ENCODE data around the gene MAPT.
A peak's percentile ranks its signal among the peaks of the same experiment; 100 is the strongest.
"Not testable (repeated sequence)": the region's sequence is repeated elsewhere in the genome, so short reads cannot be mapped to it uniquely, and the experiment has no call there.

The MAPT gene

GRCh38 chr17:46012506-46013079 is 118.2 kb downstream of the MAPT start:
- Mint-ChIP-seq H3K27ac (ENCODE audit: low read depth) (peak overlapping the region; percentile 32), H3K27me3 (no peaks in the 10 kb centered on the region), H3K36me3 (ENCODE audit: insufficient read depth) (no peaks in the 10 kb centered on the region), H3K9me3 (no peaks in the 10 kb centered on the region), H3K4me1 (no peaks in the 10 kb centered on the region), H3K4me3 (no peak overlapping the region)
- no peak for ATAC-seq (replicated peaks; ENCODE audit: extremely low read depth, poor library complexity, severe bottlenecking)
- DNase-seq (ENCODE audit: low spot score in 2 of 2): no peak

GRCh38 chr17:46013127-46013501 is 118.8 kb downstream of the MAPT start:
- no peak for DNase-seq (ENCODE audit: low spot score in 2 of 2)
- no peaks in the 10 kb centered on the region for H3K36me3 Mint-ChIP-seq (ENCODE audit: insufficient read depth)
- H3K27me3 Mint-ChIP-seq: no peaks in the 10 kb centered on the region
- H3K4me1 Mint-ChIP-seq: peaks cover under 1% of the 10 kb centered on the region
- H3K4me3 Mint-ChIP-seq: no peak overlapping the region
- no peaks in the 10 kb centered on the region for H3K9me3 Mint-ChIP-seq
- no peak for ATAC-seq (replicated peaks; ENCODE audit: extremely low read depth, poor library complexity, severe bottlenecking)
- H3K27ac Mint-ChIP-seq (ENCODE audit: low read depth): peak overlapping the region; percentile 32

GRCh38 chr17:46013502-46014165 is 119.3 kb downstream of the MAPT start:
- DNase-seq (ENCODE audit: low spot score in 2 of 2) (no peak), ATAC-seq (replicated peaks; ENCODE audit: extremely low read depth, poor library complexity, severe bottlenecking) (no peak)
- H3K4me1 Mint-ChIP-seq: peaks cover 6% of the 10 kb centered on the region
- H3K27me3 Mint-ChIP-seq: no peaks in the 10 kb centered on the region
- no peak overlapping the region for H3K4me3 Mint-ChIP-seq
- H3K9me3 Mint-ChIP-seq: no peaks in the 10 kb centered on the region
- no peak overlapping the region for H3K27ac Mint-ChIP-seq (ENCODE audit: low read depth)
- H3K36me3 Mint-ChIP-seq (ENCODE audit: insufficient read depth): no peaks in the 10 kb centered on the region

- DNase-seq (ENCODE audit: low spot score in 2 of 2); H3K36me3 Mint-ChIP-seq (ENCODE audit: insufficient read depth); H3K27me3 Mint-ChIP-seq; ATAC-seq (replicated peaks; ENCODE audit: extremely low read depth, poor library complexity, severe bottlenecking); H3K9me3 Mint-ChIP-seq: not testable (repeated sequence)
- Mint-ChIP-seq H3K27ac (ENCODE audit: low read depth) (peak overlapping the region; percentile 98), H3K4me3 (peak overlapping the region; percentile 69), H3K4me1 (peaks cover 32% of the 10 kb centered on the region)
Observed at GRCh38 chr17:46019408-46019925, 125.1 kb downstream of the MAPT start.

- H3K36me3 Mint-ChIP-seq (ENCODE audit: insufficient read depth): peaks cover 6% of the 10 kb centered on the region
- peaks cover 33% of the 10 kb centered on the region for H3K4me1 Mint-ChIP-seq
- DNase-seq (ENCODE audit: low spot score in 2 of 2): peak; percentile 51 to 84
- no peaks in the 10 kb centered on the region for H3K9me3 Mint-ChIP-seq
- peak overlapping the region; percentile 98 for H3K27ac Mint-ChIP-seq (ENCODE audit: low read depth)
- ATAC-seq (replicated peaks; ENCODE audit: extremely low read depth, poor library complexity, severe bottlenecking): peak; percentile 99
- no peaks in the 10 kb centered on the region for H3K27me3 Mint-ChIP-seq
- peak overlapping the region; percentile 69 for H3K4me3 Mint-ChIP-seq
Observed at GRCh38 chr17:46020023-46020761, 125.8 kb downstream of the MAPT start.

- ATAC-seq (replicated peaks; ENCODE audit: extremely low read depth, poor library complexity, severe bottlenecking) (no peak), DNase-seq (ENCODE audit: low spot score in 2 of 2) (no peak)
- Mint-ChIP-seq H3K4me3 (no peak overlapping the region), H3K9me3 (no peaks in the 10 kb centered on the region), H3K36me3 (ENCODE audit: insufficient read depth) (peaks cover 8% of the 10 kb centered on the region), H3K27ac (ENCODE audit: low read depth) (peak overlapping the region; percentile 98), H3K4me1 (peaks cover 41% of the 10 kb centered on the region), H3K27me3 (no peaks in the 10 kb centered on the region)
Observed at GRCh38 chr17:46020998-46021397, 126.6 kb downstream of the MAPT start.

- not testable (repeated sequence) for H3K4me3 Mint-ChIP-seq; ATAC-seq (replicated peaks; ENCODE audit: extremely low read depth, poor library complexity, severe bottlenecking); H3K9me3 Mint-ChIP-seq; H3K27me3 Mint-ChIP-seq; DNase-seq (ENCODE audit: low spot score in 2 of 2)
- Mint-ChIP-seq H3K4me1 (peaks cover 51% of the 10 kb centered on the region), H3K36me3 (ENCODE audit: insufficient read depth) (peaks cover 17% of the 10 kb centered on the region), H3K27ac (ENCODE audit: low read depth) (peak overlapping the region; percentile 80)
Observed at GRCh38 chr17:46023366-46023765, 129.0 kb downstream of the MAPT start.

GRCh38 chr17:46023783-46024388 is 129.5 kb downstream of the MAPT start:
- H3K36me3 Mint-ChIP-seq (ENCODE audit: insufficient read depth): peaks cover 17% of the 10 kb centered on the region
- ATAC-seq (replicated peaks; ENCODE audit: extremely low read depth, poor library complexity, severe bottlenecking) (no peak), DNase-seq (ENCODE audit: low spot score in 2 of 2) (no peak)
- H3K27me3 Mint-ChIP-seq: no peaks in the 10 kb centered on the region
- no peak overlapping the region for H3K4me3 Mint-ChIP-seq
- H3K27ac Mint-ChIP-seq (ENCODE audit: low read depth): peak overlapping the region; percentile 80
- H3K4me1 Mint-ChIP-seq: peaks cover 45% of the 10 kb centered on the region
- no peaks in the 10 kb centered on the region for H3K9me3 Mint-ChIP-seq

- no peaks in the 10 kb centered on the region for H3K9me3 Mint-ChIP-seq
- ATAC-seq (replicated peaks; ENCODE audit: extremely low read depth, poor library complexity, severe bottlenecking): no peak
- peaks cover 49% of the 10 kb centered on the region for H3K4me1 Mint-ChIP-seq
- DNase-seq (ENCODE audit: low spot score in 2 of 2): no peak
- no peak overlapping the region for H3K27ac Mint-ChIP-seq (ENCODE audit: low read depth)
- H3K4me3 Mint-ChIP-seq: no peak overlapping the region
- H3K27me3 Mint-ChIP-seq: no peaks in the 10 kb centered on the region
- H3K36me3 Mint-ChIP-seq (ENCODE audit: insufficient read depth): peaks cover 24% of the 10 kb centered on the region
Observed at GRCh38 chr17:46024590-46024989, 130.2 kb downstream of the MAPT start.

- Mint-ChIP-seq H3K27me3 (no peaks in the 10 kb centered on the region), H3K9me3 (no peaks in the 10 kb centered on the region), H3K4me3 (no peak overlapping the region), H3K4me1 (peaks cover 49% of the 10 kb centered on the region), H3K27ac (ENCODE audit: low read depth) (no peak overlapping the region), H3K36me3 (ENCODE audit: insufficient read depth) (peaks cover 26% of the 10 kb centered on the region)
- DNase-seq (ENCODE audit: low spot score in 2 of 2): no peak
- ATAC-seq (replicated peaks; ENCODE audit: extremely low read depth, poor library complexity, severe bottlenecking): no peak
Observed at GRCh38 chr17:46025060-46025459, 130.7 kb downstream of the MAPT start.

GRCh38 chr17:46025510-46026165 is 131.3 kb downstream of the MAPT start:
- DNase-seq (ENCODE audit: low spot score in 2 of 2) (no peak), ATAC-seq (replicated peaks; ENCODE audit: extremely low read depth, poor library complexity, severe bottlenecking) (no peak)
- Mint-ChIP-seq H3K9me3 (no peaks in the 10 kb centered on the region), H3K4me3 (no peak overlapping the region), H3K4me1 (peaks cover 49% of the 10 kb centered on the region), H3K27ac (ENCODE audit: low read depth) (peak overlapping the region; percentile 77), H3K27me3 (no peaks in the 10 kb centered on the region), H3K36me3 (ENCODE audit: insufficient read depth) (peaks cover 26% of the 10 kb centered on the region)
